ENCODE results near the gene C7.
"Not testable (repeated sequence)": the region's sequence is repeated elsewhere in the genome, so short reads cannot be mapped to it uniquely, and the experiment has no call there.

Gene C7

GRCh38 chr5:40909264-40909663, at the start of gene C7:
Gene C7, plus strand, starts transcription at chr5:40909497. Its CDS starts 114 bp downstream, at chr5:40909611.
- no peak for DNase-seq

GRCh38 chr5:40860711-40861110, 48.6 kb upstream of the C7 start:
- DNase-seq: no peak

DNA sequence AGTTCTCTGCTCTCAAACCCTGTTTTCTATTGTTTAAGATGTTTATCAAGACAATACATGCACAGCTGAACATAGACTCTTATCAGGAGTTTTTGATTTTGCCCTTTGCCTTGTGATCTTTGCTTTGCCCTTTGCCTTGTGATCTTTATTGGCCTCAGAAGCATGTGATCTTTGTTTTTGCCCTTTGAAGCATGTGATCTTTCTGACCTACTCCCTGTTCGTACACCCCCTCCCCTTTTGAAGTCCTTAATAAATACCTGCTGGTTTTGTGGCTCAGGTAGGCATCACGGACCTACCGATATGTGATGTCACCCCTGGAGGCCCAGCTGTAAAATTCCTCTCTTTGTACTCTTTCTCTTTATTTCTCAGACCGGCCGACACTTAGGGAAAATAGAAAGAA, 44.3 kb upstream of the C7 start:
- not testable (repeated sequence) for DNase-seq

GRCh38 chr5:40866844-40867243, 42.5 kb upstream of the C7 start:
- no peak for DNase-seq

DNA sequence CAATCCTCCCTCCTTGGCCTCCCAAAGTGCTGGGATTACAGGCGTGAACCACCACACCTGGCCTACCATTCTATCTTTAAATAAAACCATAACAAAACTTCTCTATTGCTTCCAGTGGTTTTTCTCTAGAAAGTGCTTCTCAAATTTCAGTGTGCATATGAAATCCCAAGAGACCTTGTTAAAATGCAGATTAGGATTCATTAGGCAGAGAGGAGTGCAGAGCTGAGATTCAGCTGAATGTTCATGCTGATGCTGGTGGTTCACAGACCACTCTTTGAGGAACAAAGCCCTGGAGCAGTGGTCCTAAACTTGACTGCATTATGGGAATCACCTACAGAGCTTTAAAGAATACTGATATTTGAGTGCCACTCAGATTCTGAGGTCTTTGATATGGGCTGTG, 39.9 kb upstream of the C7 start:
- DNase-seq: no peak

- DNase-seq: no peak
These were observed 38.1 kb upstream of the C7 start for GRCh38 chr5:40871177-40871576.

DNA sequence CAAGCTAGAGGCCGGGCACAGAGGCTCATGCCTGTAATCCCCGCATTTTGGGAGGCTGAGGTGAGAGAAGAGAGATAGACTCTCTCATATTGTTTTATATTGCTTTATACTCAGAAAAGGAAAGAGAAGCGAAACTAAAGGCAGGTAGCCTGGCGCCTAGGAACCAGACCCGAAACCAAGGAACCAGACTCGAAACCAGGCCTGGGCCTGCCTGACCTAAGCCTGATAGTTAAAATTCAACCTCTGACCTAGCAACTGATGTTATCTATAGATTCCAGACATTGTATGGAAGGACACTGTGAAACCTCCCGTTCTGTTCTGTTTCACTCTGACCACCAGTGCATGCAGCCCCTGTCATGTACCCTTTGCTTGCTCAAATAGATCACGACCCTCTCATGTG, 37.0 kb upstream of the C7 start:
- DNase-seq: not testable (repeated sequence)

- DNase-seq: peak; percentile 1 to 4
These were observed 35.9 kb upstream of the C7 start for GRCh38 chr5:40873286-40873880.

- no peak for DNase-seq
These were observed 33.3 kb upstream of the C7 start for GRCh38 chr5:40875958-40876357.

DNA sequence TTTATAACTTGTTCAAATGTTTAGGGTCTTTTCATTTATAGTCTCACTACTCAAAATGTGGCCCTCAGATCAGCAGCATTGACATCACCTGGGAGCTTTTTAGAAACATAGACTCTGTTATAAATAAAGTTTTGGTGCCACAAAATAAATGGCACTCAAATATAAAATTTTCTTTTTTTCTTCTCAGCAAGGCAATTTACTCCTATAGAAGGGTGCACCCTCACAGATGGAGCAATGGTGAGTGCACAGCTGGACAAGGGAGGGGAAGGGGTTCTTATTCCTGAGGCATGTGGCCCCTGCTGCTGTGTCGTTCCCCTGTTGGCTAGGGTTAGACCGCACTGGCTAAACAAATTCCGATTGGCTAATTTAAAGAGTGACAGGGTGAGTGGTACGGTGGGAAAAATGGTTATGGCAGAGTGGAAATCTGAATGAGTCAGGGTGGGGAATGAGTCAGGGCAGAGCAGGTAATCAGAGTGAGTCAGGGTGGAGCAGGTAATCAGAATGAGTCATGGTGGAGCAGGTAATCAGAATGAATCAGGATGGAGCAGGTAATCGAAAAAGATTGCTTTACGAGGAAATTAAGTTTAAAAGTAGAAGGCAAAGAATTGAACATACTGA, 31.8 kb upstream of the C7 start:
- no peak for DNase-seq

DNA sequence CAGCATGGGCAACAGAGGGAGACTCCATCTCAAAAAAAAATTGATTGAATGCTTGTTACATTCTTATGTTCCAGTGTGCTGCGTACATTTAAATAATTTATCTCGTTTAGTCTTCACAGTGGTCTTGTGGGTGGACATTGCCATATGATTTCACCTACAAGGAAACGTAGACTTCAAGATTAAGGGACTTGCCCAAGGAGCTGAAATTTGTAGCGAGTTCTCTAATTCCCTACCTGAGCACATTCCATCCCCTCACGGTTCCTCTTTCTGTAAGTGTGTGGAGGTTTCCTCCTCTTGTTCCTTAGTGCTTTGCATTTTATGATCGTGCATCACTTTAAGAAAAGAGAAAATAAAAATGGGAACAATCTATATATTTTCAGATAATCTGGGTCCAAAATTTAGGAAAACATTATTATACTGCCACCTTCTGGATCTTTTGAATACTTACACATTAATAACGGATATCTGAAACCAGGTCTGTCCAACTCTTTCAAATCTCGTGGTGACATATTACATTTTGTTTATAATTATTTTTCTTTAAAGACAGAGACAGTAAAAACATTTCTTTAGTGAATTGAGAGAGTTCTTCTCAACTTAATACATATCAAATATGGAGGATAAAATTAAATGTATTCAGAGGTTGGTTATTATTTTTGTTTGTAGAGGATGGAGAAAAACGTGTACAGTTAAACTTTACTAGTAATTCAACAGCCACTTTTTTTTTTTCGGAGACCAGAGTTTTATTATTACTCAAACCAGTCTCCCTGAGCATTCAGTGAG, 29.9 kb upstream of the C7 start:
- DNase-seq: peak; percentile 21 to 55

DNA sequence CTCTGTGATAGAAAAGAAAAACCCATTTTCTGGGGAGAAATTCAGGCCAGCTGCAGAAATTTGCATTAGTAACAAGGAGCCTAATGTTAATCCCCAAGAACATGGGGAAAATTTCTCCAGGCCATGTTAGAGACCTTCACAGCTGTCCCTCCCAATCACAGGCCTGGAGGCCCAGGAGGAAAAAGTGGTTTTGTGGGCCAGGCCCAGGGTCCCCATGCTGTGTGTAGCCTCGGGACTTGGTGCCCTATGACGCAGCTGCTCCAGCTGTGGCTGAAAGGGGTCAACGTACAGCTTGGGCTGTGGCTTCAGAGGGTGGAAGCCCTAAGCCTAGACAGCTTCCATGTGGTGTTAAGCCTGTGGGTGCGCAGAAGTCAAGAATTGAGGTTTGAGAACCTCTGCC, 27.0 kb upstream of the C7 start:
- no peak for DNase-seq

GRCh38 chr5:40883051-40883450, 26.2 kb upstream of the C7 start:
- DNase-seq: not testable (repeated sequence)

DNA sequence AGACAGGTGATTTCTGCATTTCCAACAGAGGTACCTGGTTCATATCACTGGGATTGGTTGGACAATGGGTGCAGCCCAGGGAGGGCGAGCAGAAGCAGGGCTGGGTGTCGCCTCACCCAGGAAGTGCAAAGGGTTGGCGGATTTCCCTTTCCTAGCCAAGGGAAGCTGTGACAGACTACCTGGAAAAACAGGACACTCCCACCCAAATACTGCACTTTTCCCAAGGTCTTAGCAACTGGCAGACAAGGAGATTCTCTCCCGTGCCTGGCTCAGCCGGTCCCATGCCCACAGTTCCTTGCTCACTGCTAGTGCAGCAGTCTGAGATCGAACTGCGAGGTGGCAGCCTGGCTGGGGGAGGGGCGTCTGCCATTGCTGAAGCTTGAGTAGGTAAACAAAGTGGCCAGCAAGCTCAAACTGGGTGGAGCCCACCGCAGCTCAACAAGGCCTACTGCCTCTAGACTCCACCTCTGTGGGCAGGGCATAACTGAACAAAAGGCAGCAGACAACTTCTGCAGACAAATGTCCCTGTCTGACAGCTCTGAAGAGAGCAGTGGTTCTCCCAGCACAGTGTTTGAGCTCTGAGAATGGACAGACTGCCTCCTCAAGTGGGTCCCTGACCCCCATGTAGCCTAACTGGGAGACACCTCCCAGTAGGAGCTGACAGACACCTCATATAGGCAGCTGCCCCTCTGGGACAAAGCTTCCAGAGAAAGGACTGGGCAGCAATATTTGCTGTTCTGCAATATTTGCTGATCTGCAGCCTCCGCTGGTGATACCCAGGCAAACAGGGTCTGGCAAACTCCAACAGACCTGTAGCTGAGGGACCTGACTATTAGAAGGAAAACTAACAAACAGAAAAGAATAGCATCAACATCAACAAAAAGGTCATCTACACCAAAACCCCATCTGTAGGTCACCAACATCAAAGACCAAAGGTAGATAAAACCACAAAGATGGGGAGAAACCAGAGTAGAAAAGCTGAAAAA, 13.6 kb upstream of the C7 start:
- not testable (repeated sequence) for DNase-seq

- peak; percentile 3 to 30 for DNase-seq
These were observed 4.9 kb upstream of the C7 start for GRCh38 chr5:40904205-40904993.

GRCh38 chr5:40904994-40905306, 4.3 kb upstream of the C7 start:
- DNase-seq: no peak

GRCh38 chr5:40906351-40906751, 2.9 kb upstream of the C7 start:
- DNase-seq: no peak

GRCh38 chr5:40909723-40910122, 426 bp downstream of the C7 start:
- no peak for DNase-seq

- no peak for DNase-seq
These were observed 2.0 kb downstream of the C7 start for GRCh38 chr5:40911266-40911665.

GRCh38 chr5:40914835-40915234, 5.5 kb downstream of the C7 start:
- DNase-seq: no peak

DNA sequence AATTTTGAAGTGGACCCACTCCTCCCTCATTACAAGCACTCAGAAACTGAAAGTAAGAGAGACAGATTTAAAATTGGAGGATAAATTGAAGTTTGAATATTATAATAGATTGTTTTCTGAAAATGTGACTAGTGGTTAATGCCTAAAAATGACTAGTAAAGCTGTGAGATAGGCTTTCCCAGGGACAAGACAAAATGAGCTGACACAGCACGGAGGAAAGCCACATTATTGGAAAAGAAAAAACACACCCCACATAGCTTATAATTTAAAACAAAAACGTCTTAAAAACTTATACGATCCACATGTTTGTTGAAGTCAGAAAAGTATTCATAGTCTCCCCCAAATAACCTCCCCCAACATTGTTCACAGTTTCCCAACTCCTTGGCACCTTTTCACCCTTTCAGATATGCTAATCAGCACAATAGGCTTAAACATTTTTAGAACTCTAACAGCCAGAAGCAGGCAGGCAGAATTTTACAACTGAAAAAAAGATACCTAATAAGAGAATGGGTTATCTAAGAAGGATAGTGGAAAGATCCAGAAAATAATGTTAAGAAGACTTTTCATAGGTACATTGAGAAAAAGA, 6.1 kb downstream of the C7 start:
- DNase-seq: no peak

DNA sequence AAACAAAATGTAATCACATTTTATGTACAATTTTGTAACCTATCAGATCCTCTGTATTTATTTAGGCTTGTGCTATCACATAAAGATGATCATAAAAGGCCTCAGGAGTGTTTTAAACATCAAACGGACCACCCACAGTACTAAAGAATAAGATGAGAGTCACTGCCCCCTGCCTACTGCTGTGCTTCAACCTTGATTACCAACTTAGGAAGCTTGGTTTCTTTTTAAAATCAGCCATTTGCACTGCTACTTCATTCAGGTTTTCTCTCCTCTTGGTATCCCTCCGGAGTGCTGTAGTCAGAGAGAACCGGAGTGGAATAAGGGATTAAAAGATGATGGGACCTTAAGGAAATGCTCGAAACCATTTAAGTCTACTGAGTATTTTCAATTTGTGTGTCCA, 6.9 kb downstream of the C7 start:
- DNase-seq: no peak
